H1 (cell line): Measurements from ENCODE around the gene SAG. TPM values are rescaled to one million over a fixed set of nuclear protein-coding genes. Genes with fewer than 3 reads are reported as not detected.

Source experiments
- ASH2L ChIP-seq: fragments of 200-600, 300-600 bp; sonication (generic); IDR thresholded peaks from one replicate; pipeline ENCODE4 v1.7.1; 2017; ENCODE audit warnings: low read length
- FOSL1 ChIP-seq: IDR thresholded peaks from 2 replicates; pipeline ENCODE4 v1.6.1; 2011; ENCODE audit warnings: mild to moderate bottlenecking, low read depth, low read length, moderate library complexity; ENCODE audit not compliant: insufficient read depth
- HDAC2 ChIP-seq, 2 experiments: fragments of 300-600 bp in 1 of 2; sonication (generic) in 1 of 2; IDR thresholded peaks; 2 replicates each; pipeline ENCODE4 v1.6.1; 2011 to 2012; ENCODE audit warnings: low read depth in 2 of 2, low read length in 2 of 2, mild to moderate bottlenecking in 2 of 2, moderate library complexity in 2 of 2, borderline replicate concordance in 1 of 2, inconsistent platforms in 1 of 2
- polyA plus RNA-seq, 7 experiments: library from polyadenylated mRNA; depleted of rRNA in 3 of 7; stranded (reverse) in 5 of 7; unstranded in 2 of 7; fragments of >200 nt in 5 of 7; fragments of 200-250 nt in 2 of 7; gene quantifications; 1 replicate in 5 of 7; 2 replicates in 1 of 7; 4 replicates in 1 of 7; pipeline versions ENCODE4 v1.2.1 to v1.2.3, GENCODE V29; 2011 to 2013; ENCODE audit warnings: missing spikeins in 2 of 7, mixed read lengths in 2 of 7
- total RNA-seq: library from RNA; stranded (reverse); fragmentation: NEBNext Ultra II Directional; extraction: Animal tissue kit (Norgen Biotek cat#: 25700); gene quantifications from 2 replicates; pipeline ENCODE4 v1.2.1, GENCODE V29; 2021
- TF ChIP-seq, protein P1 (sequence below): IDR thresholded peaks from 2 replicates; pipeline ENCODE4 v1.6.1; 2011; ENCODE audit warnings: low read length, improper control_type of control experiment

Gene SAG
- total and polyA plus RNA-seq, 2 of the 8 experiments (the other 6 are each of a cell fraction or from before 2014, with no cell fraction given), result not detected

DNA sequence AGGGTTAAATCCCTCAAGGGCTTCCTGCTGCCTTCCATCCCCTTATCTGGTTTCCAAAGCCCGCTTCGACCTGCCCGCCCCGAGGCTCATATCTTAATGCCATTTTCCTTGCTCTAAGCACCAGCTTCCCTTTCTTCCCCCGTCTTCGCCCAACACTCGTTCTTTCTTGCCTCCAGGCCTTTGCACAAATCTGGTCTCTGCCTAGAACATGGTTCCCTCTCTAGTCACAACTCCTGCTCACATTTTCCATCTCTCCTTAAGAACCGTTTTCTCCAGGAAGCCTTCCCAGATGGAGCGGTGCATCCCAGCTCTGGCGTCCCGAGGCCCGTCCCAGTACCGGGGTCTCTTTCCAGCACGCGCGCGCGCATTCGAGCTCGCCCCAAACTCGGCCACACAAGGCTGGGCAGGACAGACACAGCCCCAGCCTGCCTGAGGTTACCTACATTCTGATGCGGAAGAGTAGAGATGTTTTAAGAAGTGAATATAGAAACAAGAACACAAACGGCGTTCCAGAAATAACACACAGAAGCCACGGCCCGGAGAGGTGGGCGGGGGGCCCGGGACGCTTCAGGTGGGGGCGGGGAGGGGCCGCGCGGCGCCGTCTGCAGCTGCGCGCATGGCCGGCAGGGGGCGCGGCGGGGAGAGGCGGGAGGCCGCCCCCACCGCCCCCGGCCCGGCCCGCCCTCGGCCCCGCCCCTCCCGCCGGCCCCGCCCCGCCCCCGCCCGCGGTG, 46.3 kb downstream of the SAG start, which contains the start of gene DGKD (continued):
- TF ChIP-seq, protein P1, sequence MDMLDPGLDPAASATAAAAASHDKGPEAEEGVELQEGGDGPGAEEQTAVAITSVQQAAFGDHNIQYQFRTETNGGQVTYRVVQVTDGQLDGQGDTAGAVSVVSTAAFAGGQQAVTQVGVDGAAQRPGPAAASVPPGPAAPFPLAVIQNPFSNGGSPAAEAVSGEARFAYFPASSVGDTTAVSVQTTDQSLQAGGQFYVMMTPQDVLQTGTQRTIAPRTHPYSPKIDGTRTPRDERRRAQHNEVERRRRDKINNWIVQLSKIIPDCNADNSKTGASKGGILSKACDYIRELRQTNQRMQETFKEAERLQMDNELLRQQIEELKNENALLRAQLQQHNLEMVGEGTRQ, result no peak
- TF ChIP-seq ASH2L (no peak), FOSL1 (no peak), HDAC2 (IDR thresholded peaks at IDR 0.05; ENCODE audit: borderline replicate concordance in 1 of 2, low read depth in 2 of 2, low read length in 2 of 2) (no peak)
